NCI-H1048 (cell line): ENCODE data around the gene TRMT2A.
"Not testable (repeated sequence)": the region's sequence is repeated elsewhere in the genome, so short reads cannot be mapped to it uniquely, and the experiment has no call there.

Source experiments
- DNase-seq: peaks from one replicate; lab custom pipeline; 2025; lab: John Stamatoyannopoulos, UW

The TRMT2A gene

GRCh38 chr22:20086101-20086599 lies 30.9 kb downstream of the TRMT2A start:
- no peak for DNase-seq

GRCh38 chr22:20085651-20086050 lies 31.4 kb downstream of the TRMT2A start:
- DNase-seq = no peak

GRCh38 chr22:20084547-20085413 lies 32.2 kb downstream of the TRMT2A start:
- DNase-seq = peak; percentile 17

- DNase-seq = no peak
These were observed 33.0 kb downstream of the TRMT2A start for GRCh38 chr22:20083891-20084546.

GRCh38 chr22:20083157-20083890 lies 33.7 kb downstream of the TRMT2A start:
- no peak for DNase-seq

GRCh38 chr22:20080776-20081654 lies 36.0 kb downstream of the TRMT2A start:
- no peak for DNase-seq

- peak; percentile 20 for DNase-seq
These were observed 36.6 kb downstream of the TRMT2A start for GRCh38 chr22:20080445-20080775.

- DNase-seq = peak; percentile 92
These were observed 37.1 kb downstream of the TRMT2A start, which contains the start of gene DGCR8 for GRCh38 chr22:20079745-20080444. Gene DGCR8, plus strand, starts transcription at chr22:20080241. Its CDS starts 5,723 bp downstream, at chr22:20085964.

- no peak for DNase-seq
These were observed 40.3 kb downstream of the TRMT2A start for GRCh38 chr22:20076627-20077172.

- DNase-seq = no peak
These were observed 45.5 kb downstream of the TRMT2A start for GRCh38 chr22:20071524-20071972.

GRCh38 chr22:20069331-20070042 lies 47.5 kb downstream of the TRMT2A start:
- no peak for DNase-seq

GRCh38 chr22:20068640-20069039 lies 48.4 kb downstream of the TRMT2A start:
- DNase-seq = no peak

- not testable (repeated sequence) for DNase-seq
These were observed 49.7 kb downstream of the TRMT2A start for GRCh38 chr22:20067384-20067682.

GRCh38 chr22:20066617-20067383 lies 50.2 kb downstream of the TRMT2A start:
- no peak for DNase-seq

- no peak for DNase-seq
These were observed 51.0 kb downstream of the TRMT2A start for GRCh38 chr22:20065896-20066616.

GRCh38 chr22:20064545-20065262 lies 52.3 kb downstream of the TRMT2A start:
- DNase-seq = no peak

- no peak for DNase-seq
These were observed 52.9 kb downstream of the TRMT2A start for GRCh38 chr22:20064140-20064480.
